ENCODE data around the gene PIKFYVE. TPM values are rescaled to one million over a fixed set of nuclear protein-coding genes. Genes with fewer than 3 reads are reported as not detected.

Gene PIKFYVE
- total RNA-seq, 4 donors from 2014 or later: 11.9 to 35.6 (median 18.0) TPM

DNA sequence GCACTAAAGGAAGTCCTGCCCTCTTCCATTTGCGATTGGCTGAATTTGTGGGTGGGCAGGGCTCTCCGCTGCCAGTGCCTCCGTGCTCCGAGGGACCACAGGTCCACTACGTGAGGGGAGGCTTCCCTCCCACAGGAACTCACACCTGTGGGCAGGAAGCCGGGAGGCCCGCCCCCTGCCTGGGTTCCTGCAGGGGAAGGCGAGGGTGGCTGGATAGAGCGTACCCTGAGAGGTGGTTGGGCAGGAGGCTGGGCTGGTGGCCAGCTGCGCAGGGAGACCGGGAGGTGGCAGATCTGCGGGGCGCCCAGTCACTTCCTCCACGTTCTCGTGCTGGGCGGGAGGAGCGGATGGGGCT lies 93.6 kb downstream of the PIKFYVE start:
- no peaks in the 10 kb centered on the region for H3K4me1 ChIP-seq
- no peak for DNase-seq
- in situ Hi-C loops (cut with MboI; ENCODE audit: low pct_ligation_motif_present in 1 of 4, low pct_unique_long_range_greater_than_20kb in 1 of 4, low sequenced_read_pairs in 3 of 4) (no loop called here), intact Hi-C loops (cut with DNase I; ENCODE audit: low total_unique reads) (no loop called here)
- WGBS, 2 donors (ENCODE audit: low coverage in 1 of 2): 84 to 95% methylated on average over 7 to 17 of the region's 17 CpGs
- H3K4me3 ChIP-seq: no peak overlapping the region
- H3K36me3 ChIP-seq: peaks cover 0 to 13% (median 6%) of the 10 kb centered on the region in 4 donors
- H3K9me3 ChIP-seq: no peaks in the 10 kb centered on the region
- no peak overlapping the region for H3K27ac ChIP-seq
- TF ChIP-seq, protein P1, sequence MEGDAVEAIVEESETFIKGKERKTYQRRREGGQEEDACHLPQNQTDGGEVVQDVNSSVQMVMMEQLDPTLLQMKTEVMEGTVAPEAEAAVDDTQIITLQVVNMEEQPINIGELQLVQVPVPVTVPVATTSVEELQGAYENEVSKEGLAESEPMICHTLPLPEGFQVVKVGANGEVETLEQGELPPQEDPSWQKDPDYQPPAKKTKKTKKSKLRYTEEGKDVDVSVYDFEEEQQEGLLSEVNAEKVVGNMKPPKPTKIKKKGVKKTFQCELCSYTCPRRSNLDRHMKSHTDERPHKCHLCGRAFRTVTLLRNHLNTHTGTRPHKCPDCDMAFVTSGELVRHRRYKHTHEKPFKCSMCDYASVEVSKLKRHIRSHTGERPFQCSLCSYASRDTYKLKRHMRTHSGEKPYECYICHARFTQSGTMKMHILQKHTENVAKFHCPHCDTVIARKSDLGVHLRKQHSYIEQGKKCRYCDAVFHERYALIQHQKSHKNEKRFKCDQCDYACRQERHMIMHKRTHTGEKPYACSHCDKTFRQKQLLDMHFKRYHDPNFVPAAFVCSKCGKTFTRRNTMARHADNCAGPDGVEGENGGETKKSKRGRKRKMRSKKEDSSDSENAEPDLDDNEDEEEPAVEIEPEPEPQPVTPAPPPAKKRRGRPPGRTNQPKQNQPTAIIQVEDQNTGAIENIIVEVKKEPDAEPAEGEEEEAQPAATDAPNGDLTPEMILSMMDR (IDR thresholded peaks at IDR 0.05): no peak
- TF ChIP-seq POLR2AphosphoS5 (IDR thresholded peaks at IDR 0.05): no peak
- TF ChIP-seq EP300 (IDR thresholded peaks at IDR 0.05; ENCODE audit: low read depth): no peak
- no peak for TF ChIP-seq POLR2A (IDR thresholded peaks at IDR 0.05)
- H3K27me3 ChIP-seq: no peaks in the 10 kb centered on the region

DNA sequence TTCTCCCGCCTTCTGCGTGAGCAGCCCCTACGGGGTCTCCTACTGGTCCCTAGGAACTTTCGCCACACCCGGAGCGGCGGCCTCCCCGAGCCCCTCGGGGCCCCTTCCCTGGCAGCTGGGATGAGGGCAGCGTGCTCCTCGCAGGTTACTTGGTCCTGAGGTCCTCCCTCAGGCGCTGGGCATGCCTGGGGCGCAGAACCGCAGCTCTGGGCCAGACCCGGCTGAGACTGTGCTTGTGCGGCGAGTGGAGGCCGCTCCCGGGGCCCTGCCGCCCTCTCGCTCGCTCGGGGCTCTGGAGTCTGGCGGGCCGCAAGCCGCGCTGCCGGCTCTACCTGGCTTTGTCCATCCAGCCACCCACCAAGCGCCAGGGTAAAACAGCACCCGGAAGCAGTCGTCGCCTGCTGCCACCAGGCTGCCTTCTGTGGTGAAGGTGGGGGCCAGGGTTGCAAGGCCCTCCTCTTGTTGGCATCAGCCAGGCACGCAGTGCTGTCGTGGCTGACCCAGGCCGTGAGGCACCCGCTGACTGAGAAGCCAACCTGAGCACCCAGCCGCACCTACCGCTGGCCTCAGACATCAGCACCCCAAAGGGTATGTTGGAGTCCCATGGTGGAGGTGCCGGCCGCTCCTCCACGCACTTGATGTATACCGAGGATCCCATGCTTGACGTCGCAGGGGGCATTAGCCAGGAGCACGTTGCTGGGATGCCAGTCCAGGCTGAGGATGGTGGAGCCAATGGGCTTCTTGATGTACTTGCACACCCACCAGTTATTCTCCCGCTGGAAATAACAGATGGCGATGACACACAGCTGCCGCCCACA lies 94.4 kb downstream of the PIKFYVE start:
- no peaks in the 10 kb centered on the region for H3K4me1 ChIP-seq
- H3K27ac ChIP-seq: no peak overlapping the region
- peaks cover 5% of the 10 kb centered on the region in 2 donors for H3K9me3 ChIP-seq
- H3K4me3 ChIP-seq: no peak overlapping the region
- TF ChIP-seq EP300 (IDR thresholded peaks at IDR 0.05; ENCODE audit: low read depth) (no peak), POLR2A (IDR thresholded peaks at IDR 0.05) (no peak), POLR2AphosphoS5 (IDR thresholded peaks at IDR 0.05) (no peak)
- TF ChIP-seq, protein P1 (IDR thresholded peaks at IDR 0.05): no peak
- in situ Hi-C loops (cut with MboI; ENCODE audit: low pct_ligation_motif_present in 1 of 4, low pct_unique_long_range_greater_than_20kb in 1 of 4, low sequenced_read_pairs in 3 of 4): no loop called here
- no peak for DNase-seq
- peaks cover 0 to 8% (median 3%) of the 10 kb centered on the region in 4 donors for H3K36me3 ChIP-seq
- no peaks in the 10 kb centered on the region for H3K27me3 ChIP-seq
- 98% methylated on average over 42 of the region's 48 CpGs; no CpG with 5 or more reads in 1 of the 2 donors for WGBS, 2 donors (ENCODE audit: low coverage in 1 of 2)
- intact Hi-C loops (cut with DNase I; ENCODE audit: low total_unique reads): no loop called here

- WGBS, 2 donors (ENCODE audit: low coverage in 1 of 2): 98% methylated on average over 9 of the region's 9 CpGs; no CpG with 5 or more reads in 1 of the 2 donors
These were observed 95.0 kb downstream of the PIKFYVE start for GRCh38 chr2:208361077-208361441.

DNA sequence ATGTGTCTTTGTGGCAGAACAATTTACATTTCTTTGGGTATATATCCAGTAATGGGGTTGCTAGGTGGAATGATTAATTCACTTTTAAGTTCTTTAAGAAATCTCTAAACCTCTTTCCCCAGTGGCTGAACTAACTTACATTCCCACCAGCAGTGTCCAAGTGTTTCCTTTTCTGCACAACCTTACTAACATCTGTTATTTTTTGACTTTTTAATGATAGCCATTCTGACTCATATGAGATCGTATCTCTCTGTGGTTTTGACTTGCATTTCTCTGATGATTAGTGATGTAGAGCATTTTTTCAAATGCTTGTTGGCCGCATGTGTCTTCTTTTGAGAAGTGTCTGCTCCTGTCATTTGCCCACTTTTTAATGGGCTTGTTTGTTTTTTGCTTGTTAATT lies 97.4 kb downstream of the PIKFYVE start:
- intact Hi-C loops (cut with DNase I; ENCODE audit: low total_unique reads): no loop called here
- Histone ChIP-seq H3K27ac (no peak overlapping the region), H3K4me3 (no peak overlapping the region), H3K27me3 (no peaks in the 10 kb centered on the region), H3K4me1 (no peaks in the 10 kb centered on the region), H3K9me3 (peaks cover 5% of the 10 kb centered on the region in 2 donors), H3K36me3 (no peaks in the 10 kb centered on the region)
- DNase-seq: no peak
- in situ Hi-C loops (cut with MboI; ENCODE audit: low pct_ligation_motif_present in 1 of 4, low pct_unique_long_range_greater_than_20kb in 1 of 4, low sequenced_read_pairs in 3 of 4): no loop called here
- WGBS, 2 donors (ENCODE audit: low coverage in 1 of 2): 64 to 77% methylated on average over 2 of the region's 2 CpGs
- TF ChIP-seq POLR2A (IDR thresholded peaks at IDR 0.05): no peak
- TF ChIP-seq, protein P1 (IDR thresholded peaks at IDR 0.05): no peak
- no peak for TF ChIP-seq POLR2AphosphoS5 (IDR thresholded peaks at IDR 0.05)
- TF ChIP-seq EP300 (IDR thresholded peaks at IDR 0.05; ENCODE audit: low read depth): no peak

More at GRCh38 chr2:208361077-208361441, 95.0 kb downstream of the PIKFYVE start:
- no peak for DNase-seq
- Histone ChIP-seq H3K4me3 (no peak overlapping the region), H3K36me3 (peaks cover 0 to 4% (median 1%) of the 10 kb centered on the region in 4 donors), H3K27ac (no peak overlapping the region), H3K27me3 (no peaks in the 10 kb centered on the region), H3K9me3 (peaks cover 5% of the 10 kb centered on the region in 2 donors), H3K4me1 (no peaks in the 10 kb centered on the region)
- in situ Hi-C loops (cut with MboI; ENCODE audit: low pct_ligation_motif_present in 1 of 4, low pct_unique_long_range_greater_than_20kb in 1 of 4, low sequenced_read_pairs in 3 of 4) (no loop called here), intact Hi-C loops (cut with DNase I; ENCODE audit: low total_unique reads) (no loop called here)
- TF ChIP-seq EP300 (IDR thresholded peaks at IDR 0.05; ENCODE audit: low read depth) (no peak), POLR2AphosphoS5 (IDR thresholded peaks at IDR 0.05) (no peak), POLR2A (IDR thresholded peaks at IDR 0.05) (no peak)
- TF ChIP-seq, protein P1 (IDR thresholded peaks at IDR 0.05): no peak
